ENCODE data around the gene ART1.

DNA sequence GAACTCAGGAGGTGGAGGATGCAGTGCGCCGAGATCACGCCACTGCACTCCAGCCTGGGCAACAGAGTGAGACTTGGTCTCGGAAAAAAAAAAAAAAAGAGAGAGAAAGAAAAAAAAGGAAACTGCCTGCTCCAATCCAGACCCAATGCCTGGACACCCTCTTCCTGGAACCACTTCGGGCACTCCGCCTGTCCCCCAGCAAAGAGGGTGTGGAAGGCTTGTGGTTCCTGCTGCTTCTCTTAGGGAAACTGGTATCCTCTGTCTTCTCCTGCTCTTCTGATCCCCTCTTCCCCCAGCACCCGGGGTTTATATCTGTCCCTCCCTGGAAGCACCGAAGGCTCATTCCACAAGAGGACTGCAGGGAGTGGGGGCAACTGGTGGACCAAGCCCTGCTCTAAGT is 13.3 kb downstream of the ART1 start:
- TF ChIP-seq, protein P1, sequence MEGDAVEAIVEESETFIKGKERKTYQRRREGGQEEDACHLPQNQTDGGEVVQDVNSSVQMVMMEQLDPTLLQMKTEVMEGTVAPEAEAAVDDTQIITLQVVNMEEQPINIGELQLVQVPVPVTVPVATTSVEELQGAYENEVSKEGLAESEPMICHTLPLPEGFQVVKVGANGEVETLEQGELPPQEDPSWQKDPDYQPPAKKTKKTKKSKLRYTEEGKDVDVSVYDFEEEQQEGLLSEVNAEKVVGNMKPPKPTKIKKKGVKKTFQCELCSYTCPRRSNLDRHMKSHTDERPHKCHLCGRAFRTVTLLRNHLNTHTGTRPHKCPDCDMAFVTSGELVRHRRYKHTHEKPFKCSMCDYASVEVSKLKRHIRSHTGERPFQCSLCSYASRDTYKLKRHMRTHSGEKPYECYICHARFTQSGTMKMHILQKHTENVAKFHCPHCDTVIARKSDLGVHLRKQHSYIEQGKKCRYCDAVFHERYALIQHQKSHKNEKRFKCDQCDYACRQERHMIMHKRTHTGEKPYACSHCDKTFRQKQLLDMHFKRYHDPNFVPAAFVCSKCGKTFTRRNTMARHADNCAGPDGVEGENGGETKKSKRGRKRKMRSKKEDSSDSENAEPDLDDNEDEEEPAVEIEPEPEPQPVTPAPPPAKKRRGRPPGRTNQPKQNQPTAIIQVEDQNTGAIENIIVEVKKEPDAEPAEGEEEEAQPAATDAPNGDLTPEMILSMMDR (IDR thresholded peaks at IDR 0.05; ENCODE audit: low read depth, low read length, poor library complexity, severe bottlenecking), result no peak
- TF ChIP-seq EZH2phosphoT487 (IDR thresholded peaks at IDR 0.05; ENCODE audit: borderline replicate concordance, low read length), result no peak

Data from DOHH2 (cell line).